Neuronal stem cell (in vitro differentiated cells): ENCODE measurements around the gene PLEKHN1.

Experiments
- DNase-seq: peaks from one replicate; pipeline ENCODE4 v3.0.0-alpha.2; 2013; ENCODE audit warnings: low spot score
- H2AFZ ChIP-seq: one replicate; pipeline ENCODE4 v1.6.1; 2013; ENCODE audit warnings: mild to moderate bottlenecking, low read length, inconsistent platforms
- H2AK5ac ChIP-seq: 2 replicates; pipeline ENCODE4 v1.6.1; 2013; ENCODE audit warnings: low read depth, mild to moderate bottlenecking, inconsistent platforms, low read length, moderate library complexity, mixed read lengths
- H2BK120ac ChIP-seq: 2 replicates; pipeline ENCODE4 v1.6.1; 2013; ENCODE audit warnings: low read depth, mild to moderate bottlenecking, inconsistent platforms, low read length, moderate library complexity, mixed read lengths
- H2BK12ac ChIP-seq: one replicate; pipeline ENCODE4 v1.6.1; 2013; ENCODE audit warnings: low read length, inconsistent platforms
- H2BK15ac ChIP-seq: 2 replicates; pipeline ENCODE4 v1.6.1; 2013; ENCODE audit warnings: mild to moderate bottlenecking, low read length, inconsistent platforms, mixed read lengths
- H2BK5ac ChIP-seq: one replicate; pipeline ENCODE4 v1.6.1; 2013; ENCODE audit warnings: inconsistent platforms, mild to moderate bottlenecking, low read length, moderate library complexity
- H3K14ac ChIP-seq: one replicate; pipeline ENCODE4 v1.6.1; 2013; ENCODE audit warnings: low read length, inconsistent platforms
- H3K18ac ChIP-seq: 2 replicates; pipeline ENCODE4 v1.6.1; 2013; ENCODE audit warnings: low read length, inconsistent platforms
- H3K23ac ChIP-seq: 2 replicates; pipeline ENCODE4 v1.6.1; 2013; ENCODE audit warnings: low read depth, mild to moderate bottlenecking, mixed read lengths, low read length, inconsistent platforms; ENCODE audit not compliant: poor library complexity
- H3K27ac ChIP-seq: replicated peaks from 3 replicates; pipeline ENCODE4 v1.5.1; 2013; ENCODE audit warnings: low read length, inconsistent platforms
- H3K27me3 ChIP-seq, 3 experiments: 2 replicates each; pipeline ENCODE4 v1.6.1; 2013; ENCODE audit warnings: low read length in 3 of 3, mild to moderate bottlenecking in 2 of 3, inconsistent platforms in 1 of 3, low read depth in 1 of 3, mixed read lengths in 1 of 3, moderate library complexity in 1 of 3; ENCODE audit not compliant: control insufficient read depth in 3 of 3, insufficient read depth in 3 of 3
- H3K36me3 ChIP-seq, 2 donors: replicated peaks in 1 of 2; 2 replicates each; pipeline ENCODE4 v1.6.1; 2013; ENCODE audit warnings: low read length in 2 of 2; ENCODE audit not compliant: control insufficient read depth in 2 of 2, insufficient read depth in 2 of 2
- H3K4ac ChIP-seq: 2 replicates; pipeline ENCODE4 v1.6.1; 2013; ENCODE audit warnings: inconsistent platforms, mild to moderate bottlenecking, low read length, moderate library complexity
- H3K4me1 ChIP-seq, 2 donors: 1 replicate in 1 of 2; 2 replicates in 1 of 2; pipeline ENCODE4 v1.6.1; 2013; ENCODE audit warnings: low read length in 2 of 2, low read depth in 1 of 2; ENCODE audit not compliant: control insufficient read depth in 2 of 2, insufficient read depth in 1 of 2
- H3K4me2 ChIP-seq: one replicate; pipeline ENCODE4 v1.6.1; 2013; ENCODE audit warnings: mild to moderate bottlenecking, low read length, inconsistent platforms; ENCODE audit not compliant: insufficient read depth, poor library complexity, severe bottlenecking
- H3K4me3 ChIP-seq, 2 donors: 2 replicates each; pipeline ENCODE4 v1.5.1; 2013; ENCODE audit warnings: low read length in 2 of 2, mild to moderate bottlenecking in 2 of 2, inconsistent platforms in 1 of 2, moderate library complexity in 1 of 2
- H3K79me1 ChIP-seq: one replicate; pipeline ENCODE4 v1.6.1; 2013; ENCODE audit warnings: low read depth, mild to moderate bottlenecking, inconsistent platforms, low read length, moderate library complexity
- H3K9ac ChIP-seq: one replicate; pipeline ENCODE4 v1.6.1; 2013; ENCODE audit warnings: mild to moderate bottlenecking, low read depth, low read length, inconsistent platforms; ENCODE audit not compliant: poor library complexity
- H3K9me3 ChIP-seq, 2 donors: replicated peaks in 1 of 2; 2 replicates each; pipeline versions ENCODE3 to v1.6.1; 2013; ENCODE audit warnings: low read length in 2 of 2, mild to moderate bottlenecking in 2 of 2, inconsistent platforms in 1 of 2, low read depth in 1 of 2, mixed read lengths in 1 of 2, moderate library complexity in 1 of 2; ENCODE audit not compliant: control insufficient read depth in 2 of 2, insufficient read depth in 1 of 2
- H4K8ac ChIP-seq: one replicate; pipeline ENCODE4 v1.6.1; 2013; ENCODE audit warnings: low read depth, mild to moderate bottlenecking, inconsistent platforms, low read length, moderate library complexity
- H4K91ac ChIP-seq: one replicate; pipeline ENCODE4 v1.6.1; 2013; ENCODE audit warnings: low read length, low read depth, mild to moderate bottlenecking, inconsistent platforms; ENCODE audit not compliant: poor library complexity
- WGBS, 2 donors: extraction: QIAGEN DNeasy Blood & Tissue Kit; methylation state at CpG; one replicate each; pipeline ENCODE4 v1.1.7; 2013; ENCODE audit warnings: missing lambda C conversion rate in 2 of 2, mixed read lengths in 1 of 2; ENCODE audit not compliant: insufficient read length in 2 of 2, insufficient replicate concordance in 1 of 2; ENCODE audit errors: extremely low coverage in 2 of 2; 5-methylcytosine and 5-hydroxymethylcytosine counted together

The PLEKHN1 gene

DNA sequence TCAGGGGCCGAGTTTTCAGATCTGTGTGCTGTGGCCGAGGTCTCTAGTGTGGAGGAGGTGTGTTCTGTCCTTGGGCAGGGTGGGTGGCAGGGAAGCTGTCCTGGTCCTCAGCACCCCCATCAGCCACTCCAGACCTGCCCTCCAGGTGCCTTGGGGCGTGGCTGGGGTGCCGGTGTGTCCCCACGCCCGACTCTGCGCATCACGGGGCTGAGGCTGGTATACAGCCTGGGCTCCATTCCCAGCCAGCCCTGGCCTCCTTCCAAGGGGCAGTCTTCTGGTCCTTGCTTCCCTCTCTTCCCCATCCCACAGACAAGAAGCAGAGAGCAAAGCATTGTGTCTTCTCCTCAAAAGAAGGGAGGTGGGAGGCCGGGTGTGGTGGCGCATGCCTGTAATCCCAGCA, 38.5 kb upstream of the PLEKHN1 start:
- Histone ChIP-seq H3K27ac (no peak overlapping the region), H4K8ac (no peak overlapping the region), H2AFZ (no peak overlapping the region), H3K4me1 (peaks cover 8 to 20% of the 10 kb centered on the region in 2 donors), H3K14ac (peak overlapping the region; percentile 82), H3K4ac (peak overlapping the region; percentile 89), H3K4me2 (no peak overlapping the region), H2BK12ac (peak overlapping the region; percentile 90), H3K79me1 (no peaks in the 10 kb centered on the region), H3K36me3 (no peaks in the 10 kb centered on the region), H3K9ac (no peak overlapping the region), H2BK15ac (no peak overlapping the region), H3K9me3 (peaks cover 0 to 2% of the 10 kb centered on the region in 2 donors), H3K18ac (peak overlapping the region; percentile 64), H3K4me3 (no peak overlapping the region), H3K27me3 (peaks cover 53 to 96% (median 95%) of the 10 kb centered on the region in 3 experiments), H2AK5ac (no peak overlapping the region), H4K91ac (no peak overlapping the region), H3K23ac (peak overlapping the region; percentile 31), H2BK5ac (no peak overlapping the region), H2BK120ac (no peak overlapping the region)
- DNase-seq: no peak
- WGBS, 2 donors: no CpG with 5 or more reads among the region's 10 CpGs

DNA sequence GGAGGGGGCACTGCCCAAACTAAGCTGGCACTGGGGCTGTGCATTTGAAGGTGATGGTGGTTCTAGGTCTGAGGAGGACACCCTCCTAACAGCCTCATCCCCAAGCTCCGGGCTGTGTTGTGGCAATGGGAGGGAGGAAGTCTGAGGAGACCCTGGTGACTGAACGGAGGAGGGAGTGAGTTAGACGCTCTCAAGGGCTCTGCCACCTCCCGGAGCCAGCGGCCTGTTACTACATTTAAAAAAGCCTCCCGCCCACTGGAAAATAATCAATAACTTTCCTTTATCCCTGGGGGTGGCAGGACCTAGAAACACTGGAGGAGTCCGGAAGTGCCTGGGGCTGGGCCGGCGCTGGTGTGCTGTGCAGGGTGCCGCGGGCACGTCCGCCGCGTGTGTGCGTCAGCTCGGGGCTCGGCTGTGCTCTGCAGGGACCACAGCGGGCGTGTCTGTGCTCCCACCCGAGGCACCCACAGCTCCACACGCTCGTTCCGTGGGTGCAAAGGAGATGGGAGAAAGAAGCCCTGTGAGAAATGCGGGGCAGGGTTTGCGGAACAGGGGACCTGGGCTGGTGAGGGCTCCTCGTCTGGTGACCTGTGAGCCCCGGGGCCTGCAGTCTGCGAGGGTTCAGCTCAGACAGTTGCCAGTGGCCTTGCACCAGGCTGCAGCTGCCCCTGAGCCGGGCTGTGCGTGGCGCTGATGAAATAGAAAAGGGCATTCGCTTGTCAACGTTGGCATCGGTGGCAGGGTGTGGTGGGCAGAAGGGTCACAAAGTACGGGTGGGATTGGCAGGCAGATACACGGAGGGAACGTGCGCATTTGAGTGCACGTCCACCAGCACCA, 37.2 kb upstream of the PLEKHN1 start:
- Histone ChIP-seq H2AK5ac (no peak overlapping the region), H3K23ac (peak overlapping the region; percentile 73), H3K27me3 (peaks cover 47 to 96% (median 96%) of the 10 kb centered on the region in 3 experiments), H3K4ac (no peak overlapping the region), H3K36me3 (no peaks in the 10 kb centered on the region), H3K9ac (no peak overlapping the region), H2AFZ (no peak overlapping the region), H3K4me2 (no peak overlapping the region), H3K79me1 (no peaks in the 10 kb centered on the region), H4K8ac (no peak overlapping the region), H3K4me3 (no peak overlapping the region), H2BK5ac (no peak overlapping the region), H2BK120ac (no peak overlapping the region), H2BK15ac (no peak overlapping the region), H3K18ac (peak overlapping the region; percentile 17), H3K4me1 (peaks cover 2 to 14% of the 10 kb centered on the region in 2 donors), H3K27ac (no peak overlapping the region), H2BK12ac (no peak overlapping the region), H3K14ac (peak overlapping the region; percentile 76), H3K9me3 (peaks cover 0 to 2% of the 10 kb centered on the region in 2 donors), H4K91ac (no peak overlapping the region)
- DNase-seq: no peak
- no CpG with 5 or more reads among the region's 40 CpGs for WGBS, 2 donors

DNA sequence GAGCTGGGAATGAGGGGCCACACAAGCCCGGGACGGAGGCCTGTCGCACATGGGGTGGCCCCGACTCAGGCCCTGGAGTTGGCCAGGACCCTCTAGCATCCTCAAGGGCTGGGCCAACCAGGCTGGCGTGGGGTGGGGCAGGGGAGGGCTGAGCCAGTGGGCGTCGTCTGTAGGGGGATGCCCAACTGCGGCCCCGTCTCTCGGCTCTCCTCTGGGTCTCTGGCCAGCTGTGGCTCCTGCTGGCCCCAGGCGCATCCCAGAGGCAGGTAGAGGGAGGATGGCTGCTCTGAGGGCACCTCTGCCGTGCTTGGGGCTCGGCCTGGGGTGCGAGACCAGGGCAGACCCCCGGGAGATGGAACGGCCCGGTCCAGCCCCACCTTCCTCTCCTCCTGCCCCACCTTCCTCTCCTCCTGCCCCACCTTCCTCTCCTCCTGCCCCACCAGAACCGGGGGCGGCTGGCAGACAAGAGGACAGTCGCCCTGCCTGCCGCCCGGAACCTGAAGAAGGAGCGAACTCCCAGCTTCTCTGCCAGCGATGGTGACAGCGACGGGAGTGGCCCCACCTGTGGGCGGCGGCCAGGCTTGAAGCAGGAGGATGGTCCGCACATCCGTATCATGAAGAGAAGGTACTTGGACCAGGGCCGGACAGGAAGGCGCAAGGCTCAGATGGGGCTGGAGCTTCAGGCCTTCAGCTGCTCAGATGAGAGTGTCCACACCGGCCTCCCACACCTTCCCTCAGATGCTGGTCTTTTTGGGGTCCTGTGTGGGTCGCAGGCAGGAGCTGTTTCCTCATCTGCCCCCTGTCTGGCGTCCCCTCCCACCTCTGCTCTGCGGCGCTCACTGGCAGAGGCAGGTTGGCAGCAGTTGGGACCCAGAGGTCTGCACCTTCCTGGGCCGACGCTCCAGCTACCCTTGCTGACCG, 36.3 kb upstream of the PLEKHN1 start:
- WGBS, 2 donors: no CpG with 5 or more reads among the region's 40 CpGs
- no peak overlapping the region for H2AFZ ChIP-seq

More for the DNA sequence above, 36.3 kb upstream of the PLEKHN1 start:
- H3K4me1 ChIP-seq: peaks cover 2 to 9% of the 10 kb centered on the region in 2 donors
- peaks cover 0 to 2% of the 10 kb centered on the region in 2 donors for H3K9me3 ChIP-seq
- no peak overlapping the region for H3K4ac ChIP-seq
- H3K36me3 ChIP-seq: no peaks in the 10 kb centered on the region
- no peak overlapping the region for H3K4me2 ChIP-seq
- H3K27ac ChIP-seq: no peak overlapping the region
- DNase-seq: no peak
- H4K8ac ChIP-seq: no peak overlapping the region
- peak overlapping the region; percentile 73 for H2BK12ac ChIP-seq
- no peak overlapping the region for H2BK5ac ChIP-seq
- peaks cover 40 to 90% (median 89%) of the 10 kb centered on the region in 3 experiments for H3K27me3 ChIP-seq
- no peak overlapping the region for H3K4me3 ChIP-seq
- H3K23ac ChIP-seq: peak overlapping the region; percentile 73
- peak overlapping the region; percentile 60 for H3K9ac ChIP-seq
- H3K79me1 ChIP-seq: no peaks in the 10 kb centered on the region
- H2BK120ac ChIP-seq: no peak overlapping the region
- H2BK15ac ChIP-seq: peak overlapping the region; percentile 37
- H4K91ac ChIP-seq: no peak overlapping the region
- H3K18ac ChIP-seq: peak overlapping the region; percentile 17
- peak overlapping the region; percentile 21 for H3K14ac ChIP-seq
- peak overlapping the region; percentile 42 for H2AK5ac ChIP-seq
